Fibroblast of peridontal ligament (primary cell): ENCODE results near the gene ITGA2.
A peak's percentile ranks its signal among the peaks of the same experiment; 100 is the strongest.

Experiments used
- DNase-seq: peaks from one replicate; pipeline ENCODE4 v3.0.0-alpha.2; 2010; ENCODE audit errors: extremely low read depth

ITGA2 gene

DNA sequence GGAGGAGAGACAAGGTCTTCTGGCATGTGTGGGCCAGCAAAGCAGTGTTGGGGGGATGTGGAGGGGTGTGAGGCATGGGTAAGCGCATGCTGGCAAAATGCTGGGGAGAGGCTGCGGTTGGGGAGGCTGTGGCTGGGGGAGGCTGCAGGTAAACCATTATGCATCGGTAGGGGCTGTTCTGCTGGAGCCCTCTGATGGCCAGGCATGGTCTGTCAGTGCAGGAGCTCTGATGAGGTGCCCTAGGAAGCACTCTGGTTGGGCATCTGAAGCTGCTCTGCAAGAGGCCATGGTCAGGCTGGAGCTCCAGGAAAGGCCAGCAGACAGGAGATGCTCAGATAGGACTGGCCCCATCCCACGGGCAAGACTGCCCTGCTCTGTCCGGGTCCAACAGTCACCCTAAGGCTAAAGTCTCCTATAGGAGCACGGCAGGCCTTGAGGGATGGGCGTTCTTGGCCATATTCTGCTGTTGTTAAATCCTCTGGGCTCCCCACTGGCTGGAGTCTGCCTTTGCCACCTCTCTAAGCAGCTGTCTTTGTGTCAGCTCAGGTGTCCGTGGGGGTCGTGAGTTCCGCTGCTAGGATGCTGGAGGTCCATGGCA lies 28.7 kb downstream of the ITGA2 start:
- no peak for DNase-seq

DNA sequence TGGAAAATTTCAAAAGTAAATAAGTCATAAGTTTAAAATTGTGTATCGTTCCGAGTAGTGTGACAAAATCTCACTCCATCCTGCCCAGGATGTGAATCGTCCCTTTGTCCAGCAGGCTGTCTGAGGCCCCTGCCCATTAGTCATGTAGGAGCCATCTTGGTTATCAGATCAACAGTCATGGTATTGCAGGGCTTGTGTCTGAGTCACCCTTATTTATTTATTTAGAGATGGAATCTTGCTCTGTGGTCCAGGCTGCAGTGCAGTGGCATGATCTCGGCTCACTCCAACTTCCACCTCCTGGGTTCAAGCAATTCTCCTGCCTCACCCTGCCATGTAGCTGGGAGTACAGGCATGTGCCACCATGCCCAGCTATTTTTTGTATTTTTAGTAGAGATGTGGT lies 30.2 kb downstream of the ITGA2 start:
- DNase-seq = peak; percentile 41

DNA sequence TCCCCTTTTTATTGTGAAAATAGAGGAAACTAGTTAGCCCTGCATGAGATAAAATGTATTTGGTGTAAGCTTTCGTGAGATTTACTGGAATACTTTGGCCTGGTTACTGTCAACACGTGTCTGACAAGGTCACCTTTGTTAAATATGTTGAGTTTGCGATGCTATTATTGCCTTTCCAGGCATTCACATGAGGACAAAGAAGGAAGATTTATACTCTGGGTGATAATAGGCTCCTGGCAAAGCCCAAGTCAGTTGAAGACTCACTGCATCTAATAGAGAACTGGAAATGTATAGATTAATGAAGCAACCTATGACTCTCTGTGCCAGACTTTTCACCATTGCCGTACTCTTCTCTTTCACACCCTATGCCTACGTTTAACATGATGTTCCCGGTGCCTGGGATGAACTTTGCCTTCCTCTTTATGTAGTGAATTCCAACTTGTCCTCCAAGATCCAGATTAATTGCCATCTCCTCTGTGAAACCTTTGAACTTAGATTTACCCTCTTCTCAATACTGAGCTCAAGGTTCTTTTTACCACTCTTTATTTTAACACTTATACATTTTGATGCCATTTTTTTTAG lies 33.9 kb downstream of the ITGA2 start:
- DNase-seq = no peak

DNA sequence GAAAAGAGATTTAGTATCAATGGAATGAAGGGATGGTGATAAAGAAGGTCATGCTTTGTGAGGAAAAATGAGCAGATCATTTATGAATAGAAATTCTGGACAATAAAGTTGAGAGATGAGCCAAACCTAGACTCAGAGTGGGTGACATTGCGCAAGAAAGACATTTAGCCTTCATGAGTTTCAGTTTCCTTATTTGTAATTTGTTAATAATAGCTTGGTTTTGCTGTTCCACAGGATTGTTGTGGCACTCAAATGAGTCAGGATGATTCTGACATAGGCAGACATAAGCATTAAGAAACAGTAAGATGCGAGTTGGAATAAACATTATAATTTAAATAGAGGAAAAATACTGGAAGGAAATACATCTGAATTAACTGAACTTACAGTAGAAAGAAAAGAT lies 34.8 kb downstream of the ITGA2 start:
- DNase-seq = peak; percentile 78

DNA sequence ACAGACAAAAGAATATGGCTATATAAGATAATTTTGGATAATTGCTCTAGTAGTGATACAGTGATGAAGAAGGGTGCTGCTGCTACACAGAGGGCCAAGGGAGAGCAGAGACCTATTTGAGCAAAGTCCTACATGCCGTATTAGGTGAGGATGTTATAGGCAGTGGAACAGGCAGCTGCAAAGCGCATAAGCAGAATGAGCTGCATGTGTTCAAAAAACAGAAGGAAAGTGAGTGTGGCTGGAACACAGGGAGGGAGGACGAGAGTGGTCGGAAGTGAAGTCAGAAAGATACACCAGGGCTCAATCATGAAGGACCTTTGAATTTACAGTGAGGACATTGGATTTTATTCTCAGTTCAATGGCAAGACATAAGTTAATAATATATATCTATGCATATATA lies 35.4 kb downstream of the ITGA2 start:
- DNase-seq = no peak

DNA sequence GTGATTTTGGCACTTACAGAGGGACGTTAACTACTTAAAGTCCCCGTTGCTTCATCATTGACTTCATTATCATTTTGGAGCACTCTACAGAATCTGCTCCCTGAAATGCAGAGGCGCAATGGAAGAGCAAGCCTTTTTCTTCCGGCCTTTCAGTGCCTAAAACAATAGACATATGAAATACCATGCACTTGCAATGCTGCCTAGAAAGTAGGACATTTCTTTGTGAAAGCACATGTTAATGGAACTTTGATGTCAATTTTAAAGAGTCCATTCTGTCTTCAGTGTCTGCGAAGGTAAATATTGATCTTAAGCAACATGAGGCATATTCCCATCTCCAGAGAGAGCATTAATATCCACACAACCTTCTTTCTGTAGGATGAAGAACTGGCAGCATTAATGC lies 36.3 kb downstream of the ITGA2 start:
- DNase-seq = no peak

DNA sequence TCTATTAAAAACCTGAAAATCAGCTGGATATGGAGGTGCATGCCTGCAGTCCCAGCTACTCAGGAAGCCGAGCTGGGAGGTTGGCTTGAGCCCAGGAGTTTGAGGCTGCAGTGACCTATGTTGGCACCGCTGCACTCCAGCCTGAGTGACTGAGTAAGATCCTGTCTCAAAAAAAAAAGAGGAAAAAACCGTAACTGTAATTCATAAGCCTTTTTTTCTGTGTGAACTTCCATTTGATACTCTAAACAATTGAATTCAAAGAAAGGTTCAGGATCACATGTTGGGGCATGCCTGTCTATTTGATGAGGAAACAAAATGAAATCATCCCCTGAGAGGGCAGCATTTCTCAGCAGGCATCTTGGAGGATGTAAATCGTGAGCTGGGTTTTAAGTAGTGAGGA lies 38.8 kb downstream of the ITGA2 start:
- DNase-seq = peak; percentile 88

DNA sequence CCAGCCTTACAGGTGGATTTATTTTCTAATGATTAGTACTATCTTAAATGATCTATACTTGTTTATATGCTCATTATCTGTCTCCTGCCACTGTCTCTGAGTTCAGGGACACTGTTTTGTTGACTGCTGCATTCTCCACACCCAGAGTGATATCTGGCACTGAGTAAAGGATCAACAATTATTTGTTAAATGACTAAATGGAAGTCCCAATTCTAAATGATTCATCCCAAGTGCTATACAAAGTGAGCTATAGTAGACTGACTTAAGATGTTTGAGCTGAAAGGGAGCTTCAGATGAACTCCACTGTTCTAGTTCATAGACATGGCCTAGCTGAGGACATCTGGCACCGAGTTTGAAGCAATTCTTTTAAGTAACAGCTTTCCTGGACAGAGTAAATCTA lies 40.5 kb downstream of the ITGA2 start:
- DNase-seq = no peak

DNA sequence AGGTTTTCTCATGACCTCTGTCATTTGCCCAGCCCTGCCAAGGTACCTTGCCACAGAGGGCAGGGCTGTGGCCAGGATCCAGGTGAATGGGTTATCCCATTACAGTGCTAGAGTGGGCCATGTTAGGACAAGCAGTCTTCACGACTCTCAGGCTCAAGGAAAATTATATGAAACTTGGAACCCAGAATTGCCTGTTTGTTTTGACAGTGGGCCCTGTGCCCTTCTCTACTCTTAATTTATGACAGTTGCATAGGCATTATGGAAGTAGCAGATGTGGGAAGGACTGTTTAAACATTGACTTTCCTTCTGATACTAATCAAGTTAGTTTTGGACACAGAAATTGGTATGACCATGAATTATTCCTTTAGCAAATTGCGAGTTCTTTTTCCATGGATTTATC lies 41.7 kb downstream of the ITGA2 start:
- peak; percentile 31 for DNase-seq

DNA sequence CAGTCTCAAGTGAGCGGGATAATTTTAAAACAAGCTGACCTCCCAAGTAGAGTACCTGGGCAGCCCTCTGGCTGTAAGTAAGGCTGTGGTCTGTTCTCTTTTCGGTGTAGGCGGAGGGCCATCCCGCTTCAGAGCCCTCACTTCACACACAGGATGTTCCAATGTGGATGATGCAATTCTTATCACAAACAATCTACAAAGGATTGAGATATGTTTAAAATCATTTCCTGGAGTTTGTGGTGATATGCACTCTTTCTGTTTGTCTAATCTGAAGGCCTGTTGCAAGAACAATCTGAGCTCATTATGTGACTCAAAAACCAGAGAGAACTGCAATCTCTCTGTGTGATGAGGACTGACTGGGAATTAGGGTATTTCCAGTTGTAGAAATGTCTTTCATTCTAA lies 42.5 kb downstream of the ITGA2 start:
- peak; percentile 86 for DNase-seq

DNA sequence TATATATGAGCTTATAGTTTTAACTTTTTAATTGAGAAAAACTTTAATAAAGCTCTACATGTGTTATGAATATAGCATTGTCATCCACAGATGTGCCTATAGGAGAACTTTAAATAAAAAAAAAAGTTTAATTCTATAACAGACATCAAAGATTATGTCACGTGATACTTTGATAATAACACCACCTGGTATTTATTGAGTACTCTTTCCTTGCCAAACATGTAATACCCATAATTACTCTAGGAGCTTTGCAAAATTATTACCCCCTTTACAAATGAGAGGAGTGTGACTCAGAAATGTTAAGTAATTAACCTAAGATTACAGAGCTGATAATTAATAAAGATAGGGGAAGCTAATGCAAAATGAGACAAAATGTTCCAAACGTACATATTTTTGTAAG lies 43.0 kb downstream of the ITGA2 start:
- no peak for DNase-seq

DNA sequence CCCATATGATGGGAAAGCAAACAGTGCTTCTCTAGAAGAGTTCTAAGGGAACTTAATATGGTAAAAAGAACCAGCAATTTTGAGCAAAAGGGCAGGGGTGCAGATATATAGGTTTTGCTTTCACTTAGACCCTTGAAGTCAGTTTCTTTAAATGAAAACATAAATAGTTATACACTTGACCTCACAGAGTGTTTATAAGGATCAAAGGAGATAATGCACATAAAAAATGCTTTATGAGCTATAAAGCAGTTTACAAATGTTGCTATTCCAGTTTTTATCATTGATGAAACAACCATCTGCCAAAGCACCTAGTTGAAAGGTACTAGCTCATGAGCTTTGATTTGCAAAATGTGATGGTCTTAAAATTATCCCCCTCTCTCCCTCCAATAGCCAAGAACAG lies 45.7 kb downstream of the ITGA2 start:
- DNase-seq = no peak

DNA sequence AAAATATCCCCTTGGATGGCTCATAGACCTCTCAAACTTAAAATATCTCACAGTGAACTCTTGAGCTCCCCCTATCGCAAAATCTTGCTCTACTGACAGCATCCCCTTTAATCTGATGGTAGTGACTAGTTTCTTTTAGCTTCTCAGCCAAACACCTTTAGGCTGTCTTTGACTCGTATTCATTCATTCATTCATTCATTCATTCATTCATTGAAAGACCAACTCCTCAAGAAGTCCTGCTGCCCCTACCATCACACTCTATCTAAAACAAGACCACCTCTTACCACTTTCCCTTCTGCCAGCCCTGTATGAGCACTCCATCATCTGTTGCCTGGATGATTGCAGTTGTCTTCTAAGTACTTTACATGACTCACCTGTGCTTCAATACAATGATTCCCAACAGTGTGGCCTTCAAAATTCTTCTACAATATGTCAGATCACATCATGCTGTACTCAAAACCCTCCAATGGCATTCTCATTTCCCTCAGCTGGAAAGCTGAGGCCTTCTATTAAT lies 46.8 kb downstream of the ITGA2 start:
- DNase-seq = no peak

DNA sequence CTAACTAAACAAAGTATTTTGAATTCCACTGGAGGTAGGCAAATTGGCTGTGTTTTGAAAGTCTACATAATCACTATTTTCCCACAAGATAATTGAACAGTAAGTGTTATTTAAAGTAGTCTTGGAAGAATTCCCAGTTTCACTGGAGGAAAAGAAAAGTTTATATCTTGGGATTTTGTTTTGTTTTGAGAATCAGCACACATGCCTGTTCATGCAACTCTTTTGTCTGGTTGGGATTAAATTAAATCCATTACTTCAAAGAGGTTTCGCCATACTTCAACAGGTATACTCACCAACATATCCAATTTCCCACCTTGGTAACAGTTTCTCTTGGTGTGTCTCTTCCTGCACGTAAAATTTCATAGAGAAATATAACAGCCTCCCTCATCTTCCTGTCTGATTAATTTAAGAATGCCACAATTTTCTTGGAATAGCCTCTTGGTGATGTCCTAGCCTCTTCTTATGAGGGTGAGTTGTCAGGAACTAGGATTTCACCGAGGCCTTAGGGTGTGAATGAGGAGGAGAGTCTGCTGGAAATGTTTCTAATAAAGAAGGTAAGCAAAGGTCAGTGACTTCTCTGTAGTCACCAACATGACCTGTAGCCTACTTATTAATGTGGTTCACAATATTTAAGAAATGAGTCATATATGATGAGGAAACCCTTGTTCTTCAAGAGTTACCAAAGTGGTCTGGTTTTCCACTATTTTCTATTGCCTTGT lies 48.1 kb downstream of the ITGA2 start:
- peak; percentile 70 for DNase-seq

DNA sequence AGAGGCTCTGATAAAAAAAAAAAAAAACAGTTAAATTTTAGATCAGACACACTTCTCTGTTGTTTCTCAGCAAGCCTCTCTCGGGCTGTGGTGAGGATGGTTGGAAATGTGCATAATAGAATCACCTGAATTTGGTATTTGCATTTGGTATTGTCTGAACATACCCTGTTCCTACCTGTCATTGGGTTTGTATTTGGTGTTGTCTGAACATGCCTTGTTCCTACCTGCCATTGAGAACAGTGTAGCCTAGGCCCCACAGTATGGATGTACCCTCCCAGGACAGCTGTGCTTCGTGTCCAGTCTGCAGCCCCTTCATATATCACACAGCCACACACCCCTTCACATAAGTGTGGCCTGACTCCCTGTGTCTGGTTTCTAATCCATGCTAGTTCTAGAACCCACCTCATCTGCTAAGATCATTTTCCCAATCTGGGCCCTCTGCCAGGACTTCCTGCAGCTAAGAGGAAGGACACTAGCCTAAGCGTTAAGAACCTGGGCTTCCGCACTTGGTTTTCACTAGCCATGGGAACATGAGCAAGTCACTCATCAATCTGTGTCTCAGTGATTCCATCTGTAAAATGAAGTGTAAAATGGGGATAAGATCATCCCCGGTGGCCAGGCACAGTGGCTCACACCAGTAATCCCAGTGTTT lies 49.2 kb downstream of the ITGA2 start:
- no peak for DNase-seq

DNA sequence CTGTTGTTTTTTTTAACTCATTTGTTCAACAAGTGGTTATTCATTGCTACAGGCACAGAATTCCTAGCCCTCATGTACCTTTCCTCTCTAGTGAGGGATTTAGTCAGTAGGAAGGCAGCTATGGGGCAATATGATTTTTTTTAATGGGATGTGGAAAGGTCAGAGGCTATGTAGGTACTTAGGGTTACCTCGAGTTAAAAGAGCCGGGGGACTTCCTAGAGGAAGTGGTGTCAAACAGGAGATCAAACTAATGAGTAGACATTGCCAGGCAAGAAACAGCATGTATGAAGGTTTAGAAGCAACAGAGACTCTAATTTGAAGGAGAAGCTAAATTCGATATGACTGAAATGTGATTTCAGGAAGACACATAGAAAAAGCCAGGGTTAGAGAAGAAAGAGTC lies 50.7 kb downstream of the ITGA2 start:
- no peak for DNase-seq

DNA sequence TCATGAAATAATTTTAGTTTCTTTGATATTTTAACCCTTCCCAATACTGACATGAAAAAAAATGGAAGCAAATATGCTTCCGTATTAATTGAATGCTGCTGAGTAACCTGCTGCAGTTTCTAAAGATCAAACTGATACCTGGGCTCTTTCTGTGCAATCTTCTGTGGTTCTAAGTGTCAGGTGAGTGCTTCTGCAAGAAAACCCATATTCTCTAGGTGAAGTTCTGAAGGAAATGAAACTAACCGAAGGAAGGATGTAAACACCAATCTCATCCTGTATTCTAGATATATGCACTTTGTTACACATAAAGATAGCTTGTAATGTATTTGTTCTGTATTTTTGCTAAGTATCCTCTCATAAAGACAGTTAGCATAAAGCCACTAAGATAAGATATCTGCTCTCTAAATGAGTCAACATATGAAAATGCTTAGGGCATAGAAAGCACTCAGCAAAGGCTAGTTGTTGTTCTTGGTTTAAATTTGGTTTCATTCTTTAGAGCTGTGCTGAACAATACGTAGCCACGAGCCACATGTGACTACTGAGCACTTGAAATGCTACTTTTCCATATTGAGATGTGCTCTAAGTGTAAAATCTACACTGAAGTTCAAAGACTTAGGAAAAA lies 52.0 kb downstream of the ITGA2 start:
- peak; percentile 32 for DNase-seq

DNA sequence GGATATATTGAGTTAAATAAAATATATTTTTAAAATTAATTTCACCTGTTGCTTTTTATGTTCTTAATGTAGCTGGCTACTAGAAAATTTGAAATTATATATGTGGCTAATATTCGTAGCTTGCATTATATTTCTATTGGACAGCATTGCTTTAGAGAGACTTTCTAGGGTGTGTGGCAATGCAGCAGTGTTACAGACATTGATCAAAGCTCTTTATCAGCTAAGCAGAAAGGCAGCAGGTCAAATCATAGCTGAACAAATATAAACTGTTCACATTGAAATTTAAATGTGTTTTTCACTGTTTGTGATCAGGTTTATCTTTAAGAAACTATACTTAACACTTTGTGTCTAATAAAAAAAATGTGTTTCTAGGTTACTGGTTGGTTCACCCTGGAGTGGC lies 52.6 kb downstream of the ITGA2 start:
- DNase-seq = no peak

DNA sequence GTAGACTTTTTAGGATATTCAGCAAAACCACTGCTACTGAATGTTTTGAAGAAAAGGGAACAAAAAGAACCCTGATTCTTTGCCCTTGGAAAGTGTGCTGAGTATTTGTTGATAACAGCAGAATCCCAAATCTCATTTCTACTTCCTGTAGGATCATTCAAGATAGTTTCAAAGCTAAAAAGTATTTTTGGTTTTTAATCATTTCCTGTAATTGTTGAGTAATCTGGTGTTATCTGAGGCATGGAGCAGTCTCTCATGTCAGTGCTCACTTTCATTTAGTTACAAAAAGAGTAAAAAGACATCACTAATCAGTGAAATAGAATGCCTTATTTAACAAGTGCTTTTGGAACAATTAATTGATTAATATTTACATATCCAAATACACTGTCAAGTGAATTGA lies 56.1 kb downstream of the ITGA2 start:
- peak; percentile 23 for DNase-seq

DNA sequence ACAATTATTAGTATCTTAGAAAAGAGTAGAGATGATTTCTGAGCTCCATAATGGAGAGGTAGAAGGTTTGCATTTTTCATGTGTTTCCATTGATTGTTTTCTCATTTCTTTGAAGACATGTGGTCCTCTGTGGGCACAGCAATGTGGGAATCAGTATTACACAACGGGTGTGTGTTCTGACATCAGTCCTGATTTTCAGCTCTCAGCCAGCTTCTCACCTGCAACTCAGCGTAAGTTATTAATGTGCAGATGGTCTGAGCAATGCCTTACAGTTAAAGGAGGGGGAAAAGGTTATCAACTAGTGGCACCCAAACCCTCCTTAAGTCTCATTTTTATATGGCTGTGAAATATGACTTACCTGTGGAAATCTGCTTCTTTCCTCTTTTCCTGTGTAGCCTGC lies 59.1 kb downstream of the ITGA2 start:
- DNase-seq = no peak

DNA sequence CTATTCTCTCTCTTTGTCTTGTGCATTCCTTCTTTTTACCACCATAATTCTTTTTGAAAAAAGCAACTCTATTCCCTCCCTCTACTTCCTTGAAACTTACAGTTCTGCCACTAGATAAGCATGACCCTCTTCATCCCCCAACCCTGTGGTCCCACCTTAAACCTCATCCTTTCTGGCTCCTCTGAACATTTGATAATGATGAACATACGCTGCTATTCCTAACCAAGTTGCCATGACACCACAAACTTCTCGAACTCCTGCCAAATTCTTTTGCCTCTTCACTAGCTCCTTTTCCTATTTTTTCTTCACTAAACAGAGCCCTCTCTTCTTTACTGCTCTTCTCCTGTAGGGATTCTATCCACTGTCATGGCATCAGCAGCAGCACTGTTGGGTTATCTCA lies 63.3 kb downstream of the ITGA2 start:
- DNase-seq = peak; percentile 65

DNA sequence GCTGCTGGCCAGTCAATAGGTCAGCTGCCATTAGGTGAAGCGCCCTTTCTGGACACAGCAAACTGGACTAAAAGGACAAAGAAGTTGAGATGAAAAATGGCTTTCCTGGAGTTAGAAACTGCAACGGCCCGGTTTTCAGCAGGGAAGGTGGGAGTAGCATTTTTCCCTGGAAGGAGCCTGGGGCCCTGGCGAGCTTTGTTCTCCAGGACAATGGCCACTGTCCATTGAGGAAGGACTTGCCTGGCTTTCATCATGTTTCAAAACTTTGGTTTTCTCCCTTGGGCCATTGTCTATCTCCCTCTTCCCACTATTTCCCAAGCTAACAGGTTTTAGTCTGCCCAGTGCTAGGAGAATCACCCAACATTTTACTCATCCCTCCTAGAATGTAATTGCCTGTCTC lies 64.2 kb downstream of the ITGA2 start:
- DNase-seq = no peak
